A549 (cell line): ENCODE data around the gene ERAP2. TPM values are rescaled to one million over a fixed set of nuclear protein-coding genes. Genes with fewer than 3 reads are reported as not detected.
A peak's percentile ranks its signal among the peaks of the same experiment; 100 is the strongest.

Source experiments
- ATAC-seq, 2 experiments: fragments of 200-7000 bp in 1 of 2; fragments of >200 bp in 1 of 2; cut with Nextera tagmentation in 1 of 2; cut with Tn5 transposase in 1 of 2; 3 replicates each; pipeline versions ENCODE4 v1.8.0 to v1.9.1; 2018 to 2020; ENCODE audit warnings: mild to moderate bottlenecking in 1 of 2, moderate library complexity in 1 of 2
- CTCF ChIA-PET: fragments of 300-600 bp; sonication (Branson Sonifier 250); formaldehyde crosslinking; extraction: SDS; loops from one replicate; lab custom pipeline; 2021; ENCODE audit warnings: antibody characterized with exemption, inconsistent platforms; lab: Yijun Ruan, JAX
- POLR2A ChIA-PET: fragments of 350-600 bp; formaldehyde crosslinking; extraction: SDS; loops from one replicate; lab custom pipeline; 2021; ENCODE audit warnings: antibody characterized with exemption, inconsistent platforms; lab: Yijun Ruan, JAX
- DNase-seq, 2 experiments: peaks; one replicate each; pipeline versions ENCODE4 v3.0.0 to v3.0.0-alpha.2; 2011 to 2016; ENCODE audit warnings: low read depth in 1 of 2, low spot score in 1 of 2
- FAIRE-seq: peaks from 2 replicates; lab custom pipeline; 2011; peaks lifted over from hg19 to GRCh38; lab: Jason Lieb, UNC
- H3K27ac ChIP-seq, 2 experiments: fragments of >200 bp; sonication (Bioruptor Twin); formaldehyde crosslinking; 3 replicates each; pipeline ENCODE4 v1.5.1; 2016 to 2017
- H3K4me1 ChIP-seq: fragments of >200 bp; sonication (Bioruptor Twin); formaldehyde crosslinking; 3 replicates; pipeline ENCODE4 v1.6.1; 2016
- H3K4me2 ChIP-seq: fragments of >200 bp; sonication (Bioruptor Twin); formaldehyde crosslinking; 3 replicates; pipeline ENCODE4 v1.6.1; 2016
- H3K4me3 ChIP-seq: fragments of >200 bp; sonication (Bioruptor Twin); formaldehyde crosslinking; 3 replicates; pipeline ENCODE4 v1.5.1; 2016
- H3K9me3 ChIP-seq: fragments of >200 bp; sonication (Bioruptor Twin); formaldehyde crosslinking; 3 replicates; pipeline ENCODE4 v1.6.1; 2016
- BCL3 ChIP-seq: fragments of >200 bp; sonication (Bioruptor Twin); formaldehyde crosslinking; IDR thresholded peaks from 3 replicates; pipeline ENCODE4 v1.6.1; 2016
- CBX8 ChIP-seq: fragments of 200-600 bp; sonication (generic); IDR thresholded peaks from 2 replicates; pipeline ENCODE4 v1.6.1; 2016
- CHD4 ChIP-seq: fragments of 200-600 bp; sonication (generic); IDR thresholded peaks from 2 replicates; pipeline ENCODE4 v1.6.1; 2016; ENCODE audit warnings: antibody characterized with exemption, mild to moderate bottlenecking, borderline replicate concordance
- CTCF ChIP-seq: fragments of >200 bp; sonication (Bioruptor Twin); formaldehyde crosslinking; IDR thresholded peaks from 3 replicates; pipeline ENCODE4 v1.5.1; 2016
- EHF ChIP-seq: fragments of 250-450 bp; sonication (Bioruptor Pico); IDR thresholded peaks from 2 replicates; pipeline ENCODE4 v1.5.0; 2020; ENCODE audit warnings: mild to moderate bottlenecking
- EHMT2 ChIP-seq: fragments of 200-600 bp; sonication (generic); IDR thresholded peaks from 2 replicates; pipeline ENCODE4 v1.6.1; 2016; ENCODE audit warnings: antibody characterized with exemption, low read depth, mild to moderate bottlenecking, moderate library complexity
- FOSL2 ChIP-seq, 2 experiments: fragments of 450-650 bp in 1 of 2; fragments of >200 bp in 1 of 2; sonication (Bioruptor Twin) in 1 of 2; formaldehyde crosslinking; IDR thresholded peaks; 2 replicates each; pipeline versions ENCODE4 v1.5.0 to v1.6.1; 2016 to 2020; ENCODE audit warnings: mild to moderate bottlenecking in 1 of 2, moderate library complexity in 1 of 2
- FOXS1 ChIP-seq: fragments of 250-450 bp; sonication (Bioruptor Pico); IDR thresholded peaks from 2 replicates; pipeline ENCODE4 v1.5.0; 2020; ENCODE audit warnings: mild to moderate bottlenecking, moderate library complexity
- HDAC2 ChIP-seq: fragments of 200-600 bp; sonication (generic); IDR thresholded peaks from 2 replicates; pipeline ENCODE4 v1.6.1; 2016
- HEYL ChIP-seq: fragments of 250-450 bp; sonication (Bioruptor Pico); IDR thresholded peaks from 2 replicates; pipeline ENCODE4 v1.8.0; 2021; ENCODE audit warnings: mild to moderate bottlenecking, moderate library complexity
- HMGXB4 ChIP-seq: fragments of 250-450 bp; sonication (Bioruptor Pico); IDR thresholded peaks from 2 replicates; pipeline ENCODE4 v1.5.0; 2021; ENCODE audit warnings: mild to moderate bottlenecking, moderate library complexity, borderline replicate concordance
- HOXB5 ChIP-seq: fragments of 250-450 bp; sonication (Bioruptor Pico); IDR thresholded peaks from 2 replicates; pipeline ENCODE4 v1.5.0; 2020; ENCODE audit warnings: mild to moderate bottlenecking, moderate library complexity
- JUNB ChIP-seq: fragments of >200 bp; sonication (Bioruptor Twin); formaldehyde crosslinking; IDR thresholded peaks from 2 replicates; pipeline ENCODE4 v1.6.1; 2016
- MAZ ChIP-seq: fragments of 150-350 bp; IDR thresholded peaks from 2 replicates; pipeline ENCODE4 v1.6.1; 2014; ENCODE audit warnings: antibody characterized with exemption, low read depth, low read length, borderline replicate concordance
- NFE2L2 ChIP-seq: fragments of 150-350 bp; conservative IDR thresholded peaks from 2 replicates; pipeline ENCODE4 v1.6.1; 2014; ENCODE audit warnings: low read length
- NPAS2 ChIP-seq: fragments of 250-450 bp; sonication (Bioruptor Pico); IDR thresholded peaks from 2 replicates; pipeline ENCODE4 v1.8.0; 2022; ENCODE audit warnings: mild to moderate bottlenecking, moderate library complexity, borderline replicate concordance
- NR3C1 ChIP-seq: fragments of >200 bp; sonication (Bioruptor Twin); formaldehyde crosslinking; IDR thresholded peaks from 3 replicates; pipeline ENCODE4 v1.6.1; 2017
- POLR2A ChIP-seq: IDR thresholded peaks from 2 replicates; pipeline ENCODE4 v1.6.1; 2012; ENCODE audit warnings: mild to moderate bottlenecking, low read length
- POLR2AphosphoS2 ChIP-seq: conservative IDR thresholded peaks from 2 replicates; pipeline ENCODE4 v1.6.1; 2012; ENCODE audit warnings: low read length, improper control_type of control experiment, inconsistent platforms
- RARB ChIP-seq: fragments of 250-450 bp; sonication (Bioruptor Pico); IDR thresholded peaks from 2 replicates; pipeline ENCODE4 v1.8.0; 2021; ENCODE audit warnings: mild to moderate bottlenecking, moderate library complexity
- REST ChIP-seq: fragments of 200-600 bp; sonication (generic); IDR thresholded peaks from 2 replicates; pipeline ENCODE4 v1.6.1; 2016; ENCODE audit warnings: antibody characterized with exemption, mild to moderate bottlenecking, moderate library complexity
- SREBF2 ChIP-seq: fragments of 450-650 bp; IDR thresholded peaks from 2 replicates; pipeline ENCODE4 v1.6.1; 2014; ENCODE audit warnings: mild to moderate bottlenecking, moderate library complexity
- USF2 ChIP-seq: fragments of 450-650 bp; IDR thresholded peaks from 2 replicates; pipeline ENCODE4 v1.6.1; 2014; ENCODE audit warnings: antibody characterized with exemption
- WGBS: methylation state at CpG from one replicate; pipeline ENCODE4 v1.1.6; 2017; ENCODE audit errors: missing lambda C conversion rate; 5-methylcytosine and 5-hydroxymethylcytosine counted together
- polyA plus RNA-seq, 4 experiments: library from polyadenylated mRNA; depleted of rRNA in 3 of 4; stranded (reverse); fragments of >200 nt; fragmentation: RNase III in 1 of 4; extraction: RNeasy Plus Mini Kit Qiagen cat#74134 plus additional on column Dnase treatment in 1 of 4; gene quantifications; 2 replicates in 3 of 4; 3 replicates in 1 of 4; pipeline ENCODE4 v1.2.3, GENCODE V29; 2011 to 2017

The ERAP2 gene
- polyA plus RNA-seq, 2 of the 4 experiments (the other 2 are of a cell fraction) = 1.0 to 2.2 TPM

GRCh38 chr5:96864922-96865530 lies 11.3 kb upstream of the ERAP2 start:
- TF ChIP-seq HDAC2 (no peak), REST (no peak), NR3C1 (no peak), CTCF (no peak), POLR2AphosphoS2 (no peak), CBX8 (no peak), EHF (CRISPR knock-in tag) (no peak), FOXS1 (CRISPR knock-in tag) (no peak), FOSL2 (IDR thresholded peaks at IDR 0.05) (no peak), FOSL2 (CRISPR knock-in tag; IDR thresholded peaks at IDR 0.05) (no peak), HEYL (CRISPR knock-in tag) (no peak), EHMT2 (no peak), SREBF2 (no peak)
- POLR2A ChIA-PET = no interaction called here

GRCh38 chr5:96868603-96869371 lies 7.5 kb upstream of the ERAP2 start:
- Histone ChIP-seq H3K27ac (no peak overlapping the region), H3K9me3 (no peaks in the 10 kb centered on the region), H3K4me1 (no peaks in the 10 kb centered on the region), H3K4me2 (no peak overlapping the region), H3K4me3 (no peak overlapping the region)
- ATAC-seq = peak; percentile 95 to 98
- ChIA-PET CTCF (interaction anchor here (0.6 to 5.0 kb wide), 49 partner anchors 8 to 1088 kb away, joined by 3 to 30 read pairs (median 3); partner anchors contain the start of genes ERAP1, ERAP2, LIX1 and LNPEP), POLR2A (interaction anchor here (1.0 to 1.2 kb wide), 2 partner anchors 61 to 67 kb away, joined by 3 to 4 read pairs; partner anchors contain the start of gene LNPEP)
- peak; percentile 54 to 76 for DNase-seq
- FAIRE-seq = peak; percentile 97
- WGBS = 20% methylated on average over 6 of the region's 6 CpGs
- no peak for TF ChIP-seq HDAC2
- no peak for TF ChIP-seq HMGXB4 (CRISPR knock-in tag)
- TF ChIP-seq JUNB = no peak
- TF ChIP-seq HOXB5 = no peak
- no peak for TF ChIP-seq RARB
- TF ChIP-seq NFE2L2 = no peak
- no peak for TF ChIP-seq USF2
- TF ChIP-seq SREBF2 = no peak
- no peak for TF ChIP-seq CHD4
- TF ChIP-seq FOXS1 (CRISPR knock-in tag) = no peak
- TF ChIP-seq CTCF = peak; percentile 87
- TF ChIP-seq NPAS2 (CRISPR knock-in tag) = no peak
- no peak for TF ChIP-seq BCL3
- TF ChIP-seq POLR2A = no peak
- no peak for TF ChIP-seq MAZ

More at GRCh38 chr5:96864922-96865530, 11.3 kb upstream of the ERAP2 start:
- Histone ChIP-seq H3K27ac (no peak overlapping the region), H3K4me1 (no peaks in the 10 kb centered on the region), H3K4me3 (no peak overlapping the region), H3K4me2 (no peak overlapping the region), H3K9me3 (no peaks in the 10 kb centered on the region)
- FAIRE-seq (no peak), DNase-seq (no peak), ATAC-seq (no peak)
- 60% methylated on average over 1 of the region's 1 CpG for WGBS
- CTCF ChIA-PET = interaction anchor here (0.9 kb wide), 1 partner anchor 10 kb away, joined by 4 read pairs; no protein-coding TSS in a partner anchor
